Nucleus accumbens (tissue), 56 donors: Measurements from ENCODE around the gene ADAMTS19.

Experiments
- DNase-seq, 56 donors: peaks; one replicate each; lab custom pipeline; 2025; lab: John Stamatoyannopoulos, UW

Gene ADAMTS19

GRCh38 chr5:129747572-129748407 lies 287.7 kb downstream of the ADAMTS19 start, which contains the start of gene MINAR2:
Gene MINAR2, plus strand, starts transcription at chr5:129748094. Its CDS starts 97 bp downstream, at chr5:129748191.
- no peak for DNase-seq

- no peak for DNase-seq
Measured at GRCh38 chr5:129748913-129749880, 289.1 kb downstream of the ADAMTS19 start.

GRCh38 chr5:129760636-129761325 lies 300.7 kb downstream of the ADAMTS19 start:
- DNase-seq = no peak

- DNase-seq = no peak
Measured at GRCh38 chr5:129763651-129764050, 303.6 kb downstream of the ADAMTS19 start.

GRCh38 chr5:129766798-129767197 lies 306.7 kb downstream of the ADAMTS19 start:
- DNase-seq = no peak

GRCh38 chr5:129767927-129768380 lies 307.9 kb downstream of the ADAMTS19 start:
- peak in 53 of 56 donors; percentile 1 to 87 (median 54) for DNase-seq

- no peak for DNase-seq
Measured at GRCh38 chr5:129768735-129769134, 308.6 kb downstream of the ADAMTS19 start.

- no peak for DNase-seq
Measured at GRCh38 chr5:129770024-129770820, 310.1 kb downstream of the ADAMTS19 start.

- DNase-seq = peak in 51 of 56 donors; percentile 1 to 80 (median 33)
Measured at GRCh38 chr5:129771058-129771838, 311.1 kb downstream of the ADAMTS19 start.

- no peak for DNase-seq
Measured at GRCh38 chr5:129773376-129773775, 313.3 kb downstream of the ADAMTS19 start.

GRCh38 chr5:129781594-129781993 lies 321.5 kb downstream of the ADAMTS19 start:
- no peak for DNase-seq
